NOMO-1 treated with dmso at 0.1 percent for 144 hours (cell line): ENCODE measurements around the gene MAP4K4.

ENCODE experiments used
- DNase-seq: peaks from one replicate; lab custom pipeline; 2025; ENCODE audit not compliant: unreplicated experiment; lab: John Stamatoyannopoulos, UW

Gene MAP4K4

GRCh38 chr2:101720732-101721131 lies 23.2 kb downstream of the MAP4K4 start:
- no peak for DNase-seq

GRCh38 chr2:101722864-101723263 lies 25.4 kb downstream of the MAP4K4 start:
- no peak for DNase-seq

GRCh38 chr2:101723371-101724124 lies 26.0 kb downstream of the MAP4K4 start:
- DNase-seq: no peak

- DNase-seq: no peak
Observed at GRCh38 chr2:101724125-101724474, 26.6 kb downstream of the MAP4K4 start.

GRCh38 chr2:101725038-101725437 lies 27.5 kb downstream of the MAP4K4 start:
- no peak for DNase-seq

DNA sequence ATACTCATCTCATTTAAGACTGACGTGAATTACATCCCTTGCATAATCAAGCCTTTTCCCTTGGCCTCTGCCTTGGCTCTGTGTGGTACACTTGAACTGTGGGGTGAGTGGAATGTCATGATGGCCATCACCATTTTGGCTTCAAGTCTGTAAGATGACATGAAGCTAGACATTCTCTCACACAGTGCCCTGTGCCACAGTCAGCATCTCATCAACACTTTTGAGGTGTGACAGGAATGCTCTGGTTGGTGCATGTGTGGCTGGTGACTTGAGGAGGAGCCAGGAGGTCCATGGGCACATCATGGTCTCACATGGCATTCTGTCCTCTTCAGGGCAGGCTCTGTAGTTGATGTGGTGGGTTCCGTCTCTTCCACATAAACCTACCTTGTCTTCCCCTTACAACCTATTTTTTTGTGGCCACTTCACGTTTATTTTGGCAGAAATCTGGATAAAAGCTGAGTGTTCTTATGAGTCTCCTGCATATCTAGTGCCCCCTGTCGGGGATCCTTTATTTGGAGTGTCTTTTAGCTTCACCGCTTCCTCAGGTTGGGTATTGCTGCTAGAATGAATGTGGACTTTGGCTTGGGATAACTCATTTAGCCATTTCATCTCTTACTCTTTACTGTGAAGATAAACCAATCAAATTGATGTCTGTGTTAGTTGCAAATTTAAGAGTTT lies 28.1 kb downstream of the MAP4K4 start:
- DNase-seq: no peak

- no peak for DNase-seq
Observed at GRCh38 chr2:101728865-101729264, 31.4 kb downstream of the MAP4K4 start.

GRCh38 chr2:101729521-101730190 lies 32.1 kb downstream of the MAP4K4 start:
- no peak for DNase-seq

DNA sequence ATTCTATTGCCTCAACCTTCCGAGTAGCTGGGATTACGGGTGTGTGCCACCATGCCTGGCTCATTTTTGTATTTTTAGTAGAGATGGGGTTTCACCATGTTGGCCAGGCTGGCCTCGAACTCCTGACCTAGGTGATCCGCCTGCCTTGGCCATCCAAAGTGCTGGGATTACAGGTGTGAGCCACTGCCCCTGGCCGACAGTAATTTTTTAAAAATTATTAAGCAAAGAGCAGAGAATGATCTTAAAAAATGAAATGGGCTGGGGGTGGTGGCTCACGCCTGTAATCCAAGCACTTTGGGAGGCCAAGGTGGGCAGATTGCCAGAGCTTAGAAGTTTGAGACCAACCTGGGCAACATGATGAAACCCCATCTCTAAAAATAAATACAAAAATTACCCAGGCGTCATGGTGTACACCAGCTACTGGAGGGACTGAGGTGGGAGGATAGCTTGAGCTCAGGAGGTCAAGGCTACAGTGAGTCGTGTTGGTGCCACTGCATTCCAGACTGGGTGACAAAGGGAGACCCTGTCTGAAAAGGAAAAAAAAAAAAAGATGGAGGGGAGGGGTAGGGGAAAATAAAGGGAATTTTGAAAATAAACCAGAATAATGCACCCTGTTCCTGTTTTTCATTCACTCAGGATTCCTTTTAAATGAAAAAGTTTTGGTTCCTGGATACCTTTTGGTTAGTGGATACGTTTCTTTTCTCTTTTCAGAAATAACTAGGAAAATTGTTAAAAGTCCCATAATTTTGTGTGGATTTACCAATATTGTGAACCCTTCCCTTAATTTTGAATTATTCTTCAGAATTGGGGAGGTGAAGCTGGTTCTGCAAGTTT lies 33.9 kb downstream of the MAP4K4 start:
- no peak for DNase-seq

DNA sequence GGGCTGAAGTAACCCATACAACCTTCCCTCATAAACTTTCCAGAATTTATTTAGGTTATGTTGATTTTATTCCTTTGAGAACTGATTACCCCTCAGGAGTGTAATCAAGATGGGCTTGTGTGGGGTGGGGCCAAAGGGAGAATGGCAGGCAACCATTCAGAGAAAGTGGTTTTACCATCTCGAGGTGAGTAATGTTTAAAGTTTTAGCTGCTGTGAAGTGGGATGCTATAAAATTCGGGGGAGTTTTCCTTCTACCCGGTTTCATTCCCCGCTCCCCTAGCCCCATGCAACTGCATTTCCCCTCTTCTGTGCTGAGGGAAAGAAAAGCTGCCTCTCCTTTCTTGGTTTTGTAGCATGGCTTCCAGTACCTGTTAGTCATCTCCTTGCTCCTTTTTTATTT lies 34.7 kb downstream of the MAP4K4 start:
- DNase-seq: no peak

- no peak for DNase-seq
Observed at GRCh38 chr2:101732773-101733256, 35.3 kb downstream of the MAP4K4 start.

DNA sequence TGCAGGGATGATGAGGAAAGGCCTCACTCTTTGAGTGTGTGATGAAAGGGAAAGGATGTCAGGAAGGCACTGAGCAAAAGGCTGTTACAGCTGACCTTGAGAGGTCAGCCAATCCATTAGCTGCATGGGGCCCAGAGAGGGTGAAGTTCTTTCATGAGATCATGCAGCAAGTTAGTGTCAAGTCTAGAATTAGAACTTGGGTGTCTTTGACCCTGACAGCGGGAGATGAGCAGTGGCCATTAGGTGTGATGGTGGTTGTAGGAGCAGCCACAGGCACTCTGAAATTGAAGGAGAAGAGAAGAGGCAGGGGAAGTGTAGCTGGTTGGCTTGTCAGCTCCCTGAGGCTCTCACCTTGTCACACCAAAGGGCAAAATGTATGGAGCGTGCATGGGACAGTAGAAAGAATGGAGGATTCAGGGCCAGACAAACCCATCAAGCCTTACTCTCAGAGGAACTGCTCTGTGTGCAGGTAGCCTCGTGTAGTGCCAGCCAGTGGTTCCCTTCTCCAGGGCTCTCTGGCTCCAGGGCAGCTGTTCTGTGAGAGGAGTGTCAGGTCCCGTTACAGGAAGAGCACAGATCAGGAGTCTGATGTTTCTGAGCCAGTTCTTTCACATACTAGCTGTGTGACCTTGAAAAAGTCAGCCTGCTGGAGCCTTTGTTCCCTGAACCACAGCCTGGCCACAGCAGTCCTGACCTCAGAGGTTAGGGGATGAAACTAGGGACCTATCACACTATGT lies 35.9 kb downstream of the MAP4K4 start:
- no peak for DNase-seq

GRCh38 chr2:101734505-101735165 lies 37.1 kb downstream of the MAP4K4 start:
- no peak for DNase-seq

- no peak for DNase-seq
Observed at GRCh38 chr2:101735166-101735533, 37.6 kb downstream of the MAP4K4 start.

- DNase-seq: no peak
Observed at GRCh38 chr2:101736233-101736632, 38.7 kb downstream of the MAP4K4 start.

- DNase-seq: peak; percentile 51
Observed at GRCh38 chr2:101736861-101737291, 39.4 kb downstream of the MAP4K4 start.

- DNase-seq: no peak
Observed at GRCh38 chr2:101737478-101738255, 40.2 kb downstream of the MAP4K4 start.

DNA sequence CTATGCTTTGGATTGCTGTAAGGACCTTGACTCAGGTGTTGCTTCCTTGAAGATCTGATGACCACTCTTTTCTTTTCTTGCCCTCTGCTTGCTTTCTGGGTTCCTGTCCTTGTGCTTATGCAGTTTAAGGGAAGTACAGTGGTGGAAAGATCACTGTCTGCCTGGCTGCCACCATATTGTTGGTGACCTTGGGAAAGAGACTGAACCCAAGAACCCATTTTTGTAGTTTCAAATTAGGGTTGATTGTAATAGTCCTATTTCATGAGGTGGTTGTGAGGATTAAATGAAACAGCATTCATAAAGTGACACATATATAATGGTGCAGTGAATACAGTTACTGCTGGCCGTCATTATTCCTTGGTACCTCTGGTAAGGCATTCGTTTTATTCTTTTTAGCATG lies 41.1 kb downstream of the MAP4K4 start:
- DNase-seq: no peak

- DNase-seq: no peak
Observed at GRCh38 chr2:101740555-101740964, 43.1 kb downstream of the MAP4K4 start.
